GM18870 (cell line): ENCODE data around the gene ACOXL.
"Not testable (repeated sequence)": the region's sequence is repeated elsewhere in the genome, so short reads cannot be mapped to it uniquely, and the experiment has no call there.

Experiments used
- ATAC-seq: cut with Tn5 transposase; IDR thresholded peaks from one replicate; pipeline ENCODE4 v1.9.1; 2021; ENCODE audit warnings: moderate library complexity; ENCODE audit not compliant: unreplicated experiment

Gene ACOXL

GRCh38 chr2:111030945-111031344, 298.6 kb downstream of the ACOXL start:
- no peak for ATAC-seq

GRCh38 chr2:111031546-111032478, 299.4 kb downstream of the ACOXL start:
- no peak for ATAC-seq

GRCh38 chr2:111032721-111033429, 300.5 kb downstream of the ACOXL start:
- no peak for ATAC-seq

GRCh38 chr2:111034146-111034545, 301.8 kb downstream of the ACOXL start:
- no peak for ATAC-seq

GRCh38 chr2:111034606-111035005, 302.2 kb downstream of the ACOXL start:
- ATAC-seq, result no peak

GRCh38 chr2:111035830-111036441, 303.6 kb downstream of the ACOXL start:
- no peak for ATAC-seq

GRCh38 chr2:111037128-111037527, 304.8 kb downstream of the ACOXL start:
- no peak for ATAC-seq

GRCh38 chr2:111039628-111040383, 307.4 kb downstream of the ACOXL start:
- no peak for ATAC-seq

DNA sequence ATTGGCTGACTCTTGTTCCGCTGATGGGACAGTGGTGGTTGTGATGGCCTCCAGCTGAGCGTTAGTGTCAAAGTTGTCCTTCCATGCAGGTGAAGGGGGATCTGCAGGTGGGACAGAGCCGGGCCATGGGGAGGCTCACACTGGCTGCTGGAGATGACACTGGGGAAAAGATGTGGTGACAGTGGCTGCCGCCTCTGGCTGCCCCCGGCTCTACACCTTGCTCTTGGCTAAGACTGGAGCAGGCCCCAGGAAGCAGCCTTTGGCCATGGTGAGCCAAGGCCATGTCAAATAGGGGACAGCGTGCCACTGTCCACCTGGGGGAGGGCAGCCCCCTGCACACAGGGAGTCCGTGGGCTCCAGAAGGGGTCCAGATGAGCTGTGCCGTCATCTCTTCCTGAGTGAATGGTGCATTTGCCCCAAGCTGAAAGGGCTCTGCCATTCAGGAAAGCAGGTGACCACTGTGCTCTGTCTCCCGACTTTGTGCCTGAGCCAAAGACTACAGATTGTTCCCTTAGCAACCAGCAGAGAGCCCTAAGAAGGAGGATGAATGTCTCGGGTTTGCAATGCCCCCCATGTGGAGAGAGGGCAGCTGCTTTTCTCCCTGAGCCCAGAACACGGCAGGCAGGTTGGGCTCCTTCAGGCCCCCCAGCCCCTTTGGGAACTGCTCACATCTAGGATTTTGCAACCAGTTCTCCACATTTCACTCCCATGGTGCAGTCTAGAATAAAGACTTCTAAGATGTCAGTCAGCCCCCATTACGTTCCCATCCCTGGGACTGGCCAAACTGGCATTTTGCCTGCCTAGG, 309.2 kb downstream of the ACOXL start:
- no peak for ATAC-seq

GRCh38 chr2:111042261-111042660, 309.9 kb downstream of the ACOXL start:
- no peak for ATAC-seq

GRCh38 chr2:111042772-111043771, 310.7 kb downstream of the ACOXL start:
- no peak for ATAC-seq

DNA sequence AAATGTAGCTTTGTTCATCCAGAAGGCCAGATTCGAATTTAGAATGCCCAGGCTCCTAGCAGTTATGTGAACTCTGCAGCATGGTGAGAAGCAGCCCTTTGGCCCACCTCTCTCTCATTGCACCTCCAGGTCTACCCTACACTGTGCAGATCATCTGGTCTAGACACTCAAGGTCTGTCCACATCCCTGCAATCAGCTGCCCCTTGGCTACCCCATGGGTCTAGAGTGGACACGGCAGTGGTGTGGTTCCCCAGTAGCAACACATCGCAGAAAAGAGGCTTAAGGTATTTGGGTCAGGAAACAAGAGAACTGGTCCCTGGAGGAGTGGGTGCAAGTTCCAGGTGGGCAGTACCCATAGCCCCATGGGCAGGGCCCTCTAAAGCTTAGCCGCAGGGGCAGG, 311.7 kb downstream of the ACOXL start:
- no peak for ATAC-seq

- not testable (repeated sequence) for ATAC-seq
Observed at GRCh38 chr2:111045236-111045635, 312.9 kb downstream of the ACOXL start.

DNA sequence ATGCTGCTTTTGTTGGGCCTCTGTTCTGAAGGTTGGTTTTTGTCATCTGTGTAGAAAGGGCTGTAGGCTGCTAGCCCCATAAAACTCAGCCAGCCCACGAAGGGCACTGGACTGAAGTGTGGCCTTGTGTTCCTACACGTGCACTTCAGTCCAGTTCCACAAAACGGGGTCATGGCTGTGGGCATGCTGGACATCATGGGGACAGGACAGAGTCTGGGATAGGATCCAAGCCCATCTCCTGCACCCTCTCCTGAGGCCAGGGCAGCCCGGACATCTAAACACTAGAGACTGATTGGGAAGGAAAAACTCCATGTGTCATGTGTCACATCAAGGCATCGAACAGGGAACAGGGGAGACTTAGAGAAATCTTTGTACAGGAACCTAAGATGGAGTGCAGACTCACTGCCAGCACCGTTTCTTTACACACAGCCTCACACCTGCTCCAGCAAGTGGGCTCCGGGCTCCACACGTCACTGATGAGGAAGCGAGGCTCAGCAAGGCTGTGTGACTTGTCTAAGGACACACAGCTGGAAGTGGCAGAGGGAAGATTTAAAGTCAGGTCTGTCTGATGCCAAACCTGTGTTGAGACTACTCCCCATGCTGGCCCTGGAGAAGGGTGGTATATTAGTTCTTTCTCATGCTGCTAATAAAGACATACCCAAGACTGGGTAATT, 313.5 kb downstream of the ACOXL start:
- ATAC-seq, result no peak

DNA sequence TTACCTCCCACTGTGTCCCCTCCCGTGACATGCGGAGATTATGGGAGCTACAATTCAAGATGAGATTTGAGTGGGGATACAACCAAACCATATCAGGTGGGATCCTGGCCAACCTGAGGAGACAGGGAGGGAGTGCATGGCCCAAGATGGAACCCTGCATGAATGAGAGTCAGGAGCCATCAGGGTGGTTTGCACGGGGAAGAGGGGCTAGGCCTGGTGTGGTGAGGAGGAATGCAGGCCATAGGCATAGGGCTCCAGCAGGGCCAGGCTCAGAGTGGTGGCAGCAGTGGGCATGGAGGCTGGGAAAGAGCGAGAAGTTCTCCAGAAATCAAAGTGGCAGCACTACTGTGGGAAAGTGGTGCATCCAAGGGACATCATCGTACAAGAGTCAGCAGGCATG, 314.3 kb downstream of the ACOXL start:
- ATAC-seq, result no peak

DNA sequence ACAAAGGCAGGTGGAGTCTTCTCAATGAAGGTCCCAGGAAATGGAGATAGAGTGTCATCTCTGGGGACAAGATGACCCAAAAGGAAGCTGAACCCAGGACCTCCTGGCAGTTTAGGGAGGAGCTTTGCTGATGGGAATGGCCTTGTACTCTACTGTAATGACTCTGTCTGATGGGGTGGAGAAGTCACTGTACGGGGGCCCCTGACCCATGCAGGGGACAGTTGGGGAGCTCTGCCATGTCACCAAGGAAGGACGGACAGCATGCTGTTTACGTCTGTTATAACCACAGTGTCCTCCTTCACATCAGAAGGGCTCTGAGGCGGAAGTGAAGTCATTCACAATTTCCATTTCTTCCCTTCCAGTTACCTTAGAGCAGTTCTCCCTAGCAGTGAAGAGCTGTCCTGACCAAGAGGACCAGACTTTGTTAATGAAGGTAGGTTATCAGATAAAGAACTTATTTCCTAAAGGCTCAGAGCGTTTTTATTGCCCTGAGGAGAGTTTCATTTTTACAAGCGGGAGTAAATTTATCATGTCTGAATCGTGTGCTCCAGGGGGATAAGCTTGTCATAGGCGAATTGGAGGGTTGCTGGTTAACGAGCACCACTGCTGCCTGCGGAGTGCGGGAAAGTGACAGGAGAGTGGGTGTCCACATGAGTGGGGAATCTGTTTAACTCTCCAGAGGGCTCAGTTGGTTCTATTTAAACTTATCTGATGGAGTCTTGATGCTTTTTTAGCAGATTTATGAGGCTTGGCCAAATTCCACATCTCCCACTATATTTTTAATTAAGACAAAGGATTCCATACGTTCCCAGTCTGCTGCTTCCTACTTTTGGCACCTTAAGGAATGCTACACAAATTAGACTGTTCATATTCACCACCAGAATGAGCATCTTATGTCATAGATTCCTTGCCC, 316.7 kb downstream of the ACOXL start:
- ATAC-seq, result no peak
